ENCODE results near the gene WDPCP.
"Not testable (repeated sequence)": the region's sequence is repeated elsewhere in the genome, so short reads cannot be mapped to it uniquely, and the experiment has no call there.

Gene WDPCP

DNA sequence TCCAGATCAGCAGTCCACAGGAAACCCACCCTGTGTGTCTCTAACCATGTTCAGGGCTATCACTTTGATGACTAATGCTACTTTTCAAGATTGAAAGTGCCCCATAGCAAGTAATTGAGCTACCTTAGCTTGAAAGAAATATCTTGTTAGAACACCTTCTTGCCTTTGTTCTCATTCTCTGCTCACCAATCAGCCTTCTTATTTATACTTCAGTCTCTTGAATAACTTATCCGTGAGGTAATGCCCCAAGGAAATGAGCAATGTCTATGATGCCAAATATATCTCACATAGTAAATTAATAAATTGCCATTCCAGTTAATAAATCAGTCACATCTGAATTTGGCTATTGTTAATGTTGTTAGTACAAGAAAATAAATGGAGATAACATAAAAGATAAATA is 141.6 kb downstream of the WDPCP start:
- DNase-seq (ENCODE audit: low read depth in 2 of 2): no peak

DNA sequence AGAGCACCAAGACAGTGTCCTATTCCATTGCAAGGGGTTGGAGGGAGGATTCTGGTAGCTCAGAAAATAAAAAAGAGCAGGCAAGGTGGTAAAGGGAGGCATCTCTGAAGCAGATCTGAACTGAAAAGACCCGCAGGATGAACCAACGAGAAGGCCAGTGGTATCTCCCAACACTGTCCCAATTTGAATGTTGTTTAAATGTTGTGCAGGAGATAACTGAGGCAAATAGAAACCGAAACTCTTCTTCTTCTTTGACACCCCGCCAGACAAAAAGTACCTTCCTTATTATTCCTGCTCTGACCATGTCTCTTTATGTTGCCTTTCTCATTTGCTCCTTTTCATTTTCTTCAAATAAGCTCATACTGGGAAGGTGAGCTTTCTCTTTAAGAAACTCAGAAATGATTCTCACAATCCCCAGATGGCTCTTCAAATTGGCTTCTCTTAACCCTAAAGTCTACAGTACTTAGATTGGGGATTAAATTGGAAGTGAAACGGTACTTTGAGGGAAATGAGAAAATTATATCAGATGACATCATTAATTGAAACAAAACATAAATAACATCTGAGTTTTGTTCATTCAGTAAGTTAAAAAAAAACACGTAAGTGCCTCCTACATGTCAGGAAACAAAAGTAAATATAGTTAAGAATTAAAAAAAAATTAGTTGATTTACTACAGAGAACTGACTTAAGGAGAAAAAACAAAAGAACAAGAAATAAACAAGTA is 143.6 kb downstream of the WDPCP start:
- no peak for DNase-seq (ENCODE audit: low read depth in 2 of 2)

DNA sequence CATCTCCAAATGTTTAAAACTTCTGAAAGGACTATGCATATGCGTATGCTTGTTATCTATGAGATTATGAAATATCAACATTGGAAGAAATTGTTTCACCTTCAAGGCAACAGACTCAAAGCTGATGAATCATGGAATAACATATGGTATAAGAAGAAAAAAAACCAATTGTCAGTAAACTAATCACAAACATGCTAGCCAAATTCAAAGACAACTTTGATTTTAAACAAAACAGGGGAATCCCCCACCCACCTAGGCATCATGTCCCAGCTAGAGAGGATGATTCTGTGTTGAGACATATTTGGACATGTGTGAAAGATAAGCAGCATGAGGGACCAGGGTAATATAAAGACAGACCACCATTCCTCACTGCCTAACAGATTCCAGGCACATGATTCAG is 147.7 kb downstream of the WDPCP start:
- no peak for DNase-seq (ENCODE audit: low read depth in 2 of 2)

DNA sequence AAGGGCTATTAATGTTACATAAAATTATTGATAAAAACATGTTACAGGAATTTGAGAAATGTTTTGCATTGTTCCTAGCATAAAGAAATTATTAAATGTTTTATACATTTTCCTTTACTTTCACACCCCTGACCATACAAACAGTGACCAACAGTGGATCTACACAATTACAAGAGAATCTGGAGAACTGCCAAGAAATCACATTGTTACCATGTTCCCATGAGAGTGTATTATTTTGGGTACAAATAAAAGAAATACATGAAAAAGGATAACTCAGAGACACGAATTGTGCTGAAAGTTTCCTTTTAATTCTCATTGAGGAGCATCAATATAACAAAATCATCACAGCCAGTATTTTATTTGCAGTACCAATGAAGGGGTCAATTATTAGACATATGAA is 150.1 kb downstream of the WDPCP start:
- DNase-seq (ENCODE audit: low read depth in 2 of 2): no peak

DNA sequence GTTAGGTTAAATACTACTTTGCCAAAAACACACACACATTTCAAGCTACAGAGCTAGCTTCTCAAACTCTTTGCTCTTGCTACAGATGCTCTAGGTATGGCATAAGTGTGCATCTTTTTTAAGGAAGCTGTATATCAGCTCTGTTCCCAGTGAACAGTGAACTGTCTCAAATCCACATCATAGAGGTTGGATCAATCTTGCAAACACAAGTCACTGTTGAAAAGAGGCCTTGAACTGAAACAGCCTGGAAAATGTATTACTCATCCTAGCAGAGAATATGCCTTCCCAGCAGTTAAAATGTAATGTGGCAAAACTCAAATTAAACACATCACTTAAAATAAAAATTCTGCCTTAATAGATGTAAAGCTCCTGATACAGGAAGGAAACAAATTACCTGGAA is 151.8 kb downstream of the WDPCP start:
- DNase-seq (ENCODE audit: low read depth in 2 of 2): no peak

DNA sequence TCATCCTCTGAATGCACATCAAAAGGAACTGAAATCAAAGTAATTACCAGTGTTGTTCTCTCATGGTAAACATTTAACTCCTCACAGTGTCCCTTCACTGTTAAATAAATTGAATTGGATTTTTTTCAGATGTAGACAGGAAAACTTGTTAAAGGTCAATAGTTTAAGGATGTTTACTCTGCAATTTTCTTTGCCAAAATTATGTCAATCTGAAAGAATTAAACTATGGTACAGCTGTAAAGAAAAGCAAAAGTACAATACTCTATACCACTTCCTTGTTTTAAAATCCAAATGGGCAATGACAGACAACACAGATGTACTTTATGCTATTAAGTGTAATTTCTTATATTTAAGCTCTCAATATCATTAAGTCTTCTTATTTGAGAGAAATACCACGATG is 153.2 kb downstream of the WDPCP start:
- no peak for DNase-seq (ENCODE audit: low read depth in 2 of 2)

DNA sequence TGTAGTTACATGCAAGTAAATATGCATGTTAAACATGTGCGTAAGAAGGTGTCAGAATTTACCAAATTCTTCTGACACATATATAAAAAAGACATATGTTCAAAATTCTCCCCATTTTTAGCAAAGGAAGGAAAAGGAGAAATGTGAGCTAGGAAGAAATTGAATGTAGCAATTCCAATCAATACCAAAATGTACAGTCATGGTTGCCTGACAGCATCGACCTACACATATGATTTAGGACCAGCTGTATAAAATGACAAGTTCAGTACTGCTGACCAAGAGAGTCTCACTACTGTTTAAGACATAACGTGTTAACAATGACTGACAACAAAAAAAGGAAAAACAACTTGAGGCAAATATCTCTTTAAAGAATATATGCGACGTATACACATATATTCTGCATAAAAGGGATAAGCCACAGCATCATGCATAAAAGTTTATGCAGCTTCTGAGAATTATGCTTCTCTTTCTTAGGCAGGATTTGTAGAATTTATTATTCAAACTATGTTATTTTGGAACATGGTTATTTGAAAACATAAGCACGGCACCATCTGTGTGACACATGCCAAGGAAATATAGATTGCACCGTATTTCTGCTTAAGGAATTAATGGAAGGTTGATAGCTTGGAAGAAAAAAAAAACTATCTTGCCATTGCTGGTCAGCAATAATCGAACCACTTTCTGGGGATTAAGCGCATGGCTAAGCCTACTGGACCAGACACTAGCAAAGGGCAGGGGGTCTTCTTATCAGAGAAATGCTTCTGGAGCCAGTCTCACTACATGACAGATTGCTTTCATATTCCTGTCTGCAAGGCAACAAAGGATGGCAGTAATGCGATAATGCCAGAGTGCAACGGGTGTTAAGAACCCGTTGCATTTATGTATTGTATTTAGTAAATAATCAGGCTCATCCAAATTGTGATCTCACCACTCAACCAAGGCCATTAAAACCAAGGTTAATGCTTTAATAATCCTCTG is 154.0 kb downstream of the WDPCP start:
- DNase-seq (ENCODE audit: low read depth in 2 of 2): no peak

DNA sequence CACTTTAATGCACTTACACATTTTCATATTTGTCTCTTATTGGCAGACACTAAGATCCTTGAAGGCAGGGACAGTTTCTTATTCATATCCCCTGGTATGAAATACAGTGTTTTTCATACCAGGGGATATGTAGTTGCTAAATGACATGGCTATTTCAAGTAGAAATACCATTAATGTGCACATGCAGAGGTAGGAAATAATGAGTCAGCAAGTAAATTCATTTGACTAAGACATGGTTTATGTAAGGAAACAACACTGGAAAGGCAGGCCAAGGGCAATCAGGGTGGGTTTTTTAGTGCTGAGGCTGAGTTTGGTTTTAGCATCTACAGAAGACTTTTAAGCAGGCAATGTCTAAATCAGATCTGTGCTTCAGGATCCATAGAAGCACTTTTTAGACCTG is 155.9 kb downstream of the WDPCP start:
- no peak for DNase-seq (ENCODE audit: low read depth in 2 of 2)

DNA sequence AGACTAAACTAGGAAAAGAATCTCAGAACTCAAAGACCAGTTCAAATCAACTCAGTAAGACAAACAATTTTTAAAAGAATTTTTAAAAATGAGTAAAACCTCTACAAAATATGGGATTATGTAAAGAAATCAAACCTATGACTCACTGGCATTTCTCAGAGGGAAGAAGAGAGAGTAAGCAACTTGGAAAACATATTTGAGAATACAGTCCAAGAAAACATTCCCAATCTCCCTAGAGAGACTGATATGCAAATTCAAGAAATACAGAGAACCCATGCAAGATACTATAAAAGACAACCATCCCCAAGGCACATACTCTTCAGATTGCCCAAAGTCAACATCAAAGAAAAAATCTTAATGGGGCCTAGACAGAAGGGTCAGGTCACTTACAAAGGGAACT is 162.7 kb downstream of the WDPCP start:
- no peak for DNase-seq (ENCODE audit: low read depth in 2 of 2)

DNA sequence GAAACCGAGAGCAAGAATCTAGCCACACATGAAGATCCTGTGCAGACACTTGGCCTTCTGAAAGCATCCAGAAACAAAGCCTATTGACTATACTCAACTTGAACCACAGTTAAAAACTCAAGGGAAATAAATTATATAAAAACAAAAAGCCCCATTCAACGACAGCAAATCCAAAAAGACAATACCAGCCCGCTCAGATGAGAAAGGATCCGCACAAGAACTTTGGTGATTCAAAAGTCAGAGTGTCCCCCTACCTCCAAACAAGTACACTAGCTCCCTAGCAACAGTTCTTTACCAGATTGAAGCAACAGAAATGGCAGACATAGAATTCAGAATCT is 163.2 kb downstream of the WDPCP start:
- DNase-seq (ENCODE audit: low read depth in 2 of 2): no peak

DNA sequence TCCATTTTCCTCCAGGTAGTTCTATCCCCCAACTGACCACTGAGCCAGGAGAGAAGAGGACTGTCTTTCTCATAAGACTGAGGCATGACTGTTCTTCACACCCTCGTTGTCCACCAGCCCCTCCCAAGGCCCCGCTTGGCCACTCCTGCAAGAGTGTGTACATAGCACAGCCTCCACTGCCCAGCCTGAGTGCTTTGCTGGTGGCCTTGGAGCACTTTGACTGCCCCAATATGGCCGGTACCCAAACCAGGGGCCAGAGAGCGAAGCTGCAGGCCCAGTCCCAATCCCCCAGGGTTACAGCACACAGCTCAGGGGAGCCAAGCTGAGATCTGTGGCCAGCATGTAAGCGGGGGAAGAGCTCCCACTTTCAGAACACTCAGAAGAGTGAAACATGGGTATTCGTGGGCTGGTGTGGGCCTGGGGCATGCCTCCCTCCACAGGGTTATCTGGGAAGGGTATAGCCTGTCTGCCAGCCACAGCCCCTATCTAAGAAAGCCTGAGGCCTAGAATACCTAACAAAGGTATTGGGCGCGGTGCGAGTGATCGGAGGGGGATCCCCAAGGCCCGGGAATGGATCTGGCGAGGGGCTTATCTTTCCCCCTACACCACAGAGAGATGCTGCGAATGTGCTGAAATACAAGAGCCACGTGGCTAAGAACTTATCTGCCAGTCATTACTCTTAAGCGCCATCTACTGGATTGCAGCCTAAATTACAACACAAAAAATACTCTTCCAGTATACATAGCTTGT is 163.8 kb downstream of the WDPCP start:
- DNase-seq (ENCODE audit: low read depth in 2 of 2): no peak

DNA sequence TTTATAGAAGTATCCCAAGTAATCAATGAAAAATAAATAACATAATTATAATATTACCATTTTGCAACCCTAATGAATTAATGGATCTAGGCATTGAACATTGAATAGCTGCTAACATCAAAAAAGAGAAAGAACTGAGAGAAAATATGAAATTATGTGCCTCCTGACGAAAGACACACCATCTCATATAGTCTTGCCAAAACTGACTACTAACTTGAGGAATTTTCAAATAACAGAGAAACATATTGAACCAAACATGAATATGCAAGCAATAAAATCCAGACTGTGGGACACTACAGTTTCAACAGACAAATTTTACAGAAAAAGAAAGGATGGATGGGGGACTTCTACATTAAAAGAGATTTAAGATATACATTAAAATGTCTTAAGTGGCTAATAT is 165.7 kb downstream of the WDPCP start:
- DNase-seq (ENCODE audit: low read depth in 2 of 2): no peak

DNA sequence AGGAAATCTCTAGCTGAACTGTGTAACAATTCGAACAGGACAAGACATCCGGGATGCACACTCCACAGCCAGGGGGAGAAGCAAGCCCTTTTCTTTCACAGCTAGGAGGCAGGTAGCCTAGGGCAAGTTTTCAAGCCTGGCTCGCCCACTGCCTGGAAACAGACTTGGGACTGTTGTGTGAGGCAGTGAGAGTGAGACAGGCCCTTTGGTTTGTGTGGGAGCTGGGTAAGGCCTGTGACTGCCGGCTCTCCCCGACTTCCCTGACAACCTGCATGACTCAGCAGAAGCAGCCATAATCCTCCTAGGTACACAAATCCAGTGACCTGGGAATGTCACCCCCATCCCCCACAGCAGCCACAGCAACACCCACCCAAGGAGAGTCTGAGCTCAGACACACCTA is 179.7 kb downstream of the WDPCP start:
- DNase-seq (ENCODE audit: low read depth in 2 of 2): no peak

DNA sequence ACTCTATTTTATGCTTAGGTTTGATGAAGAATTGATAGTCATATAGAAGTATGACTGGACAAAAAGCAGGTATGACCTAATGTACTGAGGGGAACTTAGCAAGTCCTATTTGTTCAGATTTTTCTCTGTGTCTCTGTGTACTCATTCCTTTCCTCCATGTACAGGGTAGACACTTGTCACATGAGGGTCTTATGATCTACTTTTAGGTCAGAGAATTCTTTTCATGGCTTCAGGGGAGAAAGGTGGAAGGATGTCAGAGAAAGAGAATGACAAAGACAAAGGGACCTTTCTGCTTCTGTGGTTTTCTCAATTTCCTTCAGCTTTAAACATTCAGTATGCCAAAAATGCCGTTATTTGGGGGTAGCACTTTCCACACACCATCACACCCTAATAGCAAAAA is 181.6 kb downstream of the WDPCP start:
- no peak for DNase-seq (ENCODE audit: low read depth in 2 of 2)

DNA sequence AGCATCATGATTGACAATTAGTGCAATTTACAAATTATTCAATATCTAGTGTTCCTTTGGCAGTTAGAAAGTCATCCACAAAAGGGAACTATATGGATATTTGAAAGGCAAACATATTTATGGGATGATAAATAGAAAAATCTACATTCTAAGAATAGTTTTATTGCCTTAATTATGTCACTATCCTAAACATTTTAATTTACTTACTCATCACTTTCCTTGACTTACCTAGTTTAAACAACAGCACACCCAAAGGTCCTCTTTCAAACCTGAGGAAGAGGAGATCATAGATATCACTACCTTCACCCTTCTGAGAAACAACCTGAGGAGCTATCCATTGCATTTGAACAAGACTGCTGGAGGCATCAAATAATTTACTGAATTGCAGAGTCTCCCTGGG is 184.5 kb downstream of the WDPCP start:
- no peak for DNase-seq (ENCODE audit: low read depth in 2 of 2)

DNA sequence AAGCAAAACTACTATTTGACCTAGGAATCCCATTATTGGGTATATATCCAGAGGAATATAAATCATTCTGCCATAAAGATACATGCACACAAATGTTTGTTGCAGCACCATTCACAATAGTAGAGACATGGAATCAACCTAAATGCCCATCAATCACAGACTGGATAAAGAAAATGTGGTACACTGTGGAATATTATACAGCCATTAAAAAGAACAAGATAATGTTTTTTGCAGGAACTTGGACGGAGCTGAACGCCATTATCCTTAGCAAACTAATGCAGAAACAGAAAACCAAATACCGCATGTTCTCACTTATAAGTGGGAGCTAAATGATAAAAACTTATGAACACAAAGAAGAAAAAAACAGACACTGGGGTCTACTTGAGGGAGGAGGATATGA is 185.4 kb downstream of the WDPCP start:
- DNase-seq (ENCODE audit: low read depth in 2 of 2): not testable (repeated sequence)

DNA sequence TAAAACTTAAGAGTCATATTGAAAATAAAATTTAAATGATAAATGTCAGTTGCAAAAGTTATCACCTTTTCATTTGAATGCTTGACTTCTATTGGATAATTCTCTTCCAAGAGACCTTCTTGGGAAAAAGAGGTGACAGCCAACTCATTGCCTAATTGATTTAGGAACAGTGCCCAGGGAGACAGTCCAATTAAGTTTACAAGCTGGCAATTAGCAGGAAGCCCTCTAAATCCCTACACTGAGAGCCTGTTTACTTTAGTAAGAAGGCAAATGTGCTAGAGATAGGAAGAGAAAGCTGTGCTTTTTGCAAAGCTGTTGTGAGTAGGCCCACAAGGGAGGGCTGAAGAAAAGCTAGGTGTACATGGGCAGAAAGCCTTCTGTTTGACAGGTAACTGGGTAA is 189.1 kb downstream of the WDPCP start:
- no peak for DNase-seq (ENCODE audit: low read depth in 2 of 2)

DNA sequence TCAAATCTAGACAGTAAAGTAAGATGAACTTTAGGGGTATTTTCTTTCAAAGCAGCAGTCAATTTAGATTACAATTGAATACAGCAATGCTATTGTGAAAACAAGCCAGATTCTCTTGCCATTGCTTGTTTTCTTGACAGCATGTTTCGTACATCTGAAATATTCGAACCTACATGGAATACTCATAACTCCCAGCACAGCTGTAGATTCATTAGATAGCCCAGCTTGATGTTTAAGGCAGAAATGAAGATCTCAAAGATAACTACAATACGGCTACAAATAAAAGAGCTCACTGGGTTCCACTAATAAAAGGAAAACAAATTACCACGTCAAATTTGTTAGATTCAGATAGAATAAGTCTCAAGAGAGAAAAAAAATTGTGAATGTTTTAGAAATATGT is 208.8 kb downstream of the WDPCP start:
- no peak for DNase-seq (ENCODE audit: low read depth in 2 of 2)

DNA sequence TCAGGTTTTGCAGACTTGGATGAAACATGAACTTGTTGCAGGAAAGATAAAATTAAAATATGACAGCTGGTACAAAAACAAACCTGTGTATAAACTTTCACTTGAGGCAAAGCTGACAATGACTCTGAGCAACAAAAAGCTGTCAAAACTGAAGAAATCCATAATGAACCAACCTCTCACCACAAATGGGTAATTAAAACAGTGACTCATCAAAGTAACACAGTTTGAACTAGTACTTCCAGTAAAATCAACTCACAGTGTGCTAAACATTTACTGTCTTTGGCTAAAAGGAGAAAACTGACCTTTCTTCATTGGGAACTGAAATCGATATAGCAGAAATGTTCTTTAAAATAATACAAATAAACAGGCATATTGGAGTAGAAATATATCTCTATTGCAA is 209.7 kb downstream of the WDPCP start:
- DNase-seq (ENCODE audit: low read depth in 2 of 2): no peak

DNA sequence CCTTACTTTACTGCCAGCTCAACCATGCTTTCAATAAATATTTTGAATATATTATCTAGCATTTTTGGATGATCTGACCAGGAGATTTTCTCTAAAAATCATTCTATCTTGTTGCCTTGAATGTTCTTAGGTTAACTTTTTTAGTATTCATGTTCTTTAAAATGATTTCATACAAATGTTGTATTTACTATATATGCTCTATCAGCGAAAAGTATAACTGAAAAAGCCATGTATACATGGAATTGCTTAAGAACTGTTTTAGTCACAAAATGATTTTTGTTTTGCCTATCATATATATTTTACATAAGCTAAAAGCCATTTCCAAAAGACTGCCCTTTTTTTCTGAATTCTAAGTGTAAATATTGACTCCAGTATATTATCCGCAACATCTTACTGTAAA is 213.9 kb downstream of the WDPCP start:
- no peak for DNase-seq (ENCODE audit: low read depth in 2 of 2)

DNA sequence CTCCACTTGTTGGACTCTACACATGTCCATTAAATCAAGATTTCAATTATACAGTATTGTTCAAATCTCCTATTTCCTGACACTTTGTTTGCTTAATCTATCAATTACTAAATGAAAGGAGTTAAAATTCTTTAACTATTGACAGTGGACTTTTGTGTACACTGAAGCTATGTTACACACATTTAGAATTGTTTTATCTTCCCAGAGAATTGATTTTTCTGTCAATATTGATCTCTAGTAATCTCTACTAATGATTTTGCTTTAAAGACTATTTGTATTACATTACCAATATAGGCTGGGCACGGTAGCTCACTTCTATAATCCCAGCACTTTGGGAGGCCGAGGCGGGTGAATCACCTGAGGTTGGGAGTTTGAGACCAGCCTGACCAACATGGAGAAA is 215.7 kb downstream of the WDPCP start:
- no peak for DNase-seq (ENCODE audit: low read depth in 2 of 2)

DNA sequence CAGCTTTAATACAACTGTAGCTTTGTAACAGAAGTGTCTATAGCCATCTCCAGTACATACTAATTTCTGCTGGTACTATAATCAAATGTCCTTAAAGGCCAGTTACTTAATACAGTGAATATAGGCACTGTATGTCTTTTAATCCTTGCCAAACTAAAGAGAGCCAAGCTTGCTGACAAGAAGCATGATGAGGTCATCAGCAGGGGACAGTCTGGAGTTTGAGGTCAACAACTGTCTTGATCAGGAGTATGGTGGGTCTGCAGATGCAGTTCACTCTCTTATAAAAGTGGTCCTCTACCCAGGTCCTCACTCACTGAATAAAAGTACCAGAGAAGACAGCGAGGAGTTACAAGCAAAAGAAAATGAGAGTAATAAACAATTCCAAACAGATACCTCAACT is 219.1 kb downstream of the WDPCP start:
- DNase-seq (ENCODE audit: low read depth in 2 of 2): no peak

DNA sequence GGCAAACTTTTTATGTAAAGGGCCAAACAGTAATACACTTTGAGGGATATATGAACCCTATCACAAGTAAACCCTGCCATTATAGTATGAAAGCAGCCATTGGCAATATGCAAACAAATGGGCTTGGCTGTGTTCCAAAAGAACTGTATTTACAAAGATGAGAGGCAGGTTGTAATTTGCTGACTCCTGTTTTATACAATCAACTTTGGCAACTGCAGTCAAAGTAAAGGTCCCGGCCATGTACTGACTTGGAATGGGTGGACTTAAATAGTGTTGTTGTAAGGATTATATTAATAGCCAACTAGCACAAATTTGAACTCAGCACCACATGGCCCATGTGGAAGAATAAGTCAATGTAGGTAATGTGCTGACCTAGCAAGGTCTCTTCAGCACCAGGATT is 223.4 kb downstream of the WDPCP start:
- no peak for DNase-seq (ENCODE audit: low read depth in 2 of 2)

Measured in stimulated activated CD8-positive, alpha-beta memory T cell treated with anti-CD3 and anti-CD28 coated beads, Interleukin-7, amount 100 ng/mL, for 4 hours (primary cell).